ENCODE measurements around the gene PHF21B.

PHF21B gene

GRCh38 chr22:44834065-44834464, 175.7 kb downstream of the PHF21B start:
- TF ChIP-seq TCF12 (IDR thresholded peaks at IDR 0.05; ENCODE audit: low read depth), result no peak
- TF ChIP-seq FOXM1 (IDR thresholded peaks at IDR 0.05; ENCODE audit: borderline replicate concordance, low read depth), result no peak
- no peak for TF ChIP-seq EP300 (IDR thresholded peaks at IDR 0.05; ENCODE audit: borderline replicate concordance)
- no peak for TF ChIP-seq NFIC (IDR thresholded peaks at IDR 0.05)

- TF ChIP-seq EP300 (IDR thresholded peaks at IDR 0.05; ENCODE audit: borderline replicate concordance) (no peak), REST (IDR thresholded peaks at IDR 0.05; ENCODE audit: low read depth) (no peak), ZBTB7A (IDR thresholded peaks at IDR 0.05; ENCODE audit: low read depth) (no peak), YY1 (IDR thresholded peaks at IDR 0.05; ENCODE audit: low read depth) (no peak), NFIC (IDR thresholded peaks at IDR 0.05) (no peak), FOXM1 (IDR thresholded peaks at IDR 0.05; ENCODE audit: borderline replicate concordance, low read depth) (no peak), CEBPB (IDR thresholded peaks at IDR 0.05) (no peak), RAD21 (IDR thresholded peaks at IDR 0.05; ENCODE audit: low read depth) (no peak), CREB1 (IDR thresholded peaks at IDR 0.05; ENCODE audit: low read depth) (no peak), TCF12 (IDR thresholded peaks at IDR 0.05; ENCODE audit: low read depth) (no peak), TEAD4 (IDR thresholded peaks at IDR 0.05) (no peak), TAF1 (IDR thresholded peaks at IDR 0.05; ENCODE audit: low read depth) (no peak), MAX (IDR thresholded peaks at IDR 0.05) (no peak), USF1 (IDR thresholded peaks at IDR 0.05) (no peak), EGR1 (IDR thresholded peaks at IDR 0.05) (no peak)
Measured at GRCh38 chr22:44831885-44832284, 177.9 kb downstream of the PHF21B start.

Data from Ishikawa (cell line).